ENCODE measurements around the gene SDK2.

SDK2 gene

DNA sequence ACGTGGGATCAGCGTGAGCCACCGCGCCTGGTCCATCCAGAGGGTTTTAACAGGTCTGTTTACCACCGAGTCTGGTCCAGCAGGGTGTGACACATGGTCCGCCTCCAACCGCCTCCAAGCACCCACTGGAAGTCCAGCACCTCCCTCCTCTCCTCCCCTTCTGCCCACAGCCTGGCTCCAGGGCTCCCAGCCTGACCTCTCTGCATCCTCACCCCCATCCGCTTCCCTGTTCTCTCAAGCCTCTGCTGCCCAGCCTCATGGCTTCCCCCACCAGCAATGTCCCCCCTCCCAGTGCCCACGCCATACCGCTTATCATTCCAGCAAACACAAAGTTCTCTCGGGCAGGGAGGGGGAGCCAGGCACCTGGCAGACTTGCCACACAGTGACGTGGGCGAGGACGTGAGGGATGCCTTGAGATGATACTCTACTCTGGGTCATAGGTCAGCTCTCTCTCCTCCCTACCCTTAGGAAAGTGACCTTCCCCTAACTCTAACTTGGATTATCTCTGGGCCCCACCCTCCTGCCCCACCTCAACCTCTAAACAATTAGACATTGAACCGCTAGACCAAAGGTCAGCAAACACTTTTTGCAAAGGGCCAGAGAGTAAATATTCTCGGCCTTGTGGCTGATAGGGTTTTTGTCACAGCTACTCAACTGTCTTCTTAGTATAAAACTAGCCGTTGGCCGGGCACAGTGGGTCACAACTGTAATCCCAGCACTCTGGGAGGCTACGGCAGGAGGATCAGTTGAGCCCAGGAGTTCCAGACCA, 355.5 kb downstream of the SDK2 start:
- H3K9me3 ChIP-seq (ENCODE audit: control insufficient read depth, insufficient read depth, low read depth, low read length): no peaks in the 10 kb centered on the region
- peaks cover 4% of the 10 kb centered on the region for H3K4me1 ChIP-seq (ENCODE audit: control insufficient read depth, insufficient read depth, low read length)
- TF ChIP-seq ZNF530 (tag by site-specific recombination; IDR thresholded peaks at IDR 0.05; ENCODE audit: low read depth): no peak
- no peak for TF ChIP-seq WT1 (tag by site-specific recombination; IDR thresholded peaks at IDR 0.05)
- TF ChIP-seq ZFHX2 (tag by site-specific recombination; conservative IDR thresholded peaks at IDR 0.05): peak; percentile 96
- TF ChIP-seq, protein P1, sequence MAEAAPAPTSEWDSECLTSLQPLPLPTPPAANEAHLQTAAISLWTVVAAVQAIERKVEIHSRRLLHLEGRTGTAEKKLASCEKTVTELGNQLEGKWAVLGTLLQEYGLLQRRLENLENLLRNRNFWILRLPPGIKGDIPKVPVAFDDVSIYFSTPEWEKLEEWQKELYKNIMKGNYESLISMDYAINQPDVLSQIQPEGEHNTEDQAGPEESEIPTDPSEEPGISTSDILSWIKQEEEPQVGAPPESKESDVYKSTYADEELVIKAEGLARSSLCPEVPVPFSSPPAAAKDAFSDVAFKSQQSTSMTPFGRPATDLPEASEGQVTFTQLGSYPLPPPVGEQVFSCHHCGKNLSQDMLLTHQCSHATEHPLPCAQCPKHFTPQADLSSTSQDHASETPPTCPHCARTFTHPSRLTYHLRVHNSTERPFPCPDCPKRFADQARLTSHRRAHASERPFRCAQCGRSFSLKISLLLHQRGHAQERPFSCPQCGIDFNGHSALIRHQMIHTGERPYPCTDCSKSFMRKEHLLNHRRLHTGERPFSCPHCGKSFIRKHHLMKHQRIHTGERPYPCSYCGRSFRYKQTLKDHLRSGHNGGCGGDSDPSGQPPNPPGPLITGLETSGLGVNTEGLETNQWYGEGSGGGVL (tag by site-specific recombination; IDR thresholded peaks at IDR 0.05): peak; percentile 61; the same call in 1 of the 2 replicates
- 0 out of 2 replicates have a peak, but pooled peaks have one; percentile 18 for TF ChIP-seq SP7 (tag by site-specific recombination; IDR thresholded peaks at IDR 0.05)
- TF ChIP-seq GLIS2 (tag by site-specific recombination; IDR thresholded peaks at IDR 0.05): peak; percentile 30; the same call in 1 of the 2 replicates
- peak; percentile 21 for TF ChIP-seq KLF1 (tag by site-specific recombination; IDR thresholded peaks at IDR 0.05)
- TF ChIP-seq HOXC10 (CRISPR knock-in tag; IDR thresholded peaks at IDR 0.05): no peak
- peak; percentile 33; the same call in 1 of the 2 replicates for TF ChIP-seq INSM2 (tag by site-specific recombination; IDR thresholded peaks at IDR 0.05)
- TF ChIP-seq ZNF10 (tag by site-specific recombination; IDR thresholded peaks at IDR 0.05): no peak
- TF ChIP-seq ZNF341 (tag by site-specific recombination; IDR thresholded peaks at IDR 0.05; ENCODE audit: low read depth): peak; percentile 79
- peak; percentile 41; the same call in 1 of the 2 replicates for TF ChIP-seq SP2 (tag by site-specific recombination; IDR thresholded peaks at IDR 0.05)
- TF ChIP-seq ZBTB1 (tag by site-specific recombination; IDR thresholded peaks at IDR 0.05): no peak
- TF ChIP-seq EGR2 (tag by site-specific recombination; IDR thresholded peaks at IDR 0.05; ENCODE audit: low read depth): peak; percentile 98
- TF ChIP-seq, protein P2, sequence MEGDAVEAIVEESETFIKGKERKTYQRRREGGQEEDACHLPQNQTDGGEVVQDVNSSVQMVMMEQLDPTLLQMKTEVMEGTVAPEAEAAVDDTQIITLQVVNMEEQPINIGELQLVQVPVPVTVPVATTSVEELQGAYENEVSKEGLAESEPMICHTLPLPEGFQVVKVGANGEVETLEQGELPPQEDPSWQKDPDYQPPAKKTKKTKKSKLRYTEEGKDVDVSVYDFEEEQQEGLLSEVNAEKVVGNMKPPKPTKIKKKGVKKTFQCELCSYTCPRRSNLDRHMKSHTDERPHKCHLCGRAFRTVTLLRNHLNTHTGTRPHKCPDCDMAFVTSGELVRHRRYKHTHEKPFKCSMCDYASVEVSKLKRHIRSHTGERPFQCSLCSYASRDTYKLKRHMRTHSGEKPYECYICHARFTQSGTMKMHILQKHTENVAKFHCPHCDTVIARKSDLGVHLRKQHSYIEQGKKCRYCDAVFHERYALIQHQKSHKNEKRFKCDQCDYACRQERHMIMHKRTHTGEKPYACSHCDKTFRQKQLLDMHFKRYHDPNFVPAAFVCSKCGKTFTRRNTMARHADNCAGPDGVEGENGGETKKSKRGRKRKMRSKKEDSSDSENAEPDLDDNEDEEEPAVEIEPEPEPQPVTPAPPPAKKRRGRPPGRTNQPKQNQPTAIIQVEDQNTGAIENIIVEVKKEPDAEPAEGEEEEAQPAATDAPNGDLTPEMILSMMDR (tag by site-specific recombination; IDR thresholded peaks at IDR 0.05): no peak
- no peak for TF ChIP-seq PRDM1 (tag by site-specific recombination; IDR thresholded peaks at IDR 0.05)
- TF ChIP-seq ZNF121 (tag by site-specific recombination; IDR thresholded peaks at IDR 0.05): 0 out of 2 replicates have a peak, but pooled peaks have one; percentile 49
- TF ChIP-seq ZNF600 (tag by site-specific recombination; IDR thresholded peaks at IDR 0.05): peak; percentile 90
- no peak for TF ChIP-seq ZNF514 (tag by site-specific recombination; IDR thresholded peaks at IDR 0.05)
- no peak for TF ChIP-seq BCL11A (tag by site-specific recombination; IDR thresholded peaks at IDR 0.05; ENCODE audit: low read depth)
- no peak for TF ChIP-seq ZNF202 (tag by site-specific recombination; IDR thresholded peaks at IDR 0.05; ENCODE audit: borderline replicate concordance)
- 0 out of 2 replicates have a peak, but pooled peaks have one; percentile 44 for TF ChIP-seq REST (tag by site-specific recombination; IDR thresholded peaks at IDR 0.05)
- TF ChIP-seq ZNF175 (tag by site-specific recombination; IDR thresholded peaks at IDR 0.05): no peak
- peaks cover 0 to 24% of the 10 kb centered on the region in 2 experiments; a peak in 2 of 3 replicates for H3K36me3 ChIP-seq (ENCODE audit: control insufficient read depth in 2 of 2, insufficient read depth in 1 of 2, low read length in 2 of 2)
- no peak overlapping the region for H3K4me3 ChIP-seq (ENCODE audit: low read depth, low read length)
- ChIA-PET CTCF (interaction anchor here (0.6 to 1.5 kb wide), 3 partner anchors 33 to 634 kb away, joined by 3 to 4 read pairs (median 3); no protein-coding TSS in a partner anchor), POLR2A (interaction anchor here (1.3 kb wide), 1 partner anchor 20 kb away, joined by 4 read pairs; no protein-coding TSS in a partner anchor)
- no peak overlapping the region for H3K27ac ChIP-seq (ENCODE audit: extremely low read depth, low read depth, low read length)
